Psoas muscle (tissue), 8 donors: ENCODE results near the gene CYP2W1. TPM values are rescaled to one million over a fixed set of nuclear protein-coding genes. Genes with fewer than 3 reads are reported as not detected.
A peak's percentile ranks its signal among the peaks of the same experiment; 100 is the strongest.

Experiments used
- ATAC-seq, 4 donors: fragments of 200-7000 bp; cut with Tn5 transposase; one replicate each; pipeline ENCODE4 v1.9.1; 2020; ENCODE audit warnings: moderate library complexity in 3 of 4, mild to moderate bottlenecking in 2 of 4
- DNase-seq, 2 donors: peaks; one replicate each; pipeline ENCODE4 v3.0.0-alpha.2; 2020
- H3K27ac ChIP-seq: fragments of 200-600 bp; one replicate; pipeline ENCODE4 v1.8.0; 2022
- H3K27me3 ChIP-seq, 3 donors: fragments of 200-600 bp in 1 of 3; one replicate each; pipeline versions ENCODE4 v1.6.1 to v1.8.0; 2013 to 2022; ENCODE audit warnings: low read length in 2 of 3, mild to moderate bottlenecking in 2 of 3, moderate library complexity in 1 of 3; ENCODE audit not compliant: insufficient read depth in 3 of 3
- H3K36me3 ChIP-seq, 2 donors: fragments of 200-600 bp in 1 of 2; one replicate each; pipeline versions ENCODE4 v1.6.1 to v1.8.0; 2013 to 2022; ENCODE audit warnings: low read depth in 1 of 2, mild to moderate bottlenecking in 1 of 2, moderate library complexity in 1 of 2; ENCODE audit not compliant: insufficient read depth in 1 of 2
- H3K4me1 ChIP-seq: fragments of 200-600 bp; one replicate; pipeline ENCODE4 v1.8.0; 2022
- H3K4me3 ChIP-seq: fragments of 200-600 bp; one replicate; pipeline ENCODE4 v1.8.0; 2022; ENCODE audit warnings: mild to moderate bottlenecking
- H3K9me3 ChIP-seq: fragments of 200-600 bp; one replicate; pipeline ENCODE4 v1.8.0; 2022
- whole genome bisulfite sequencing, 3 donors: extraction: QIAGEN DNeasy Blood & Tissue Kit; methylation state at CpG; one replicate each; pipeline versions ENCODE4 v1.1.6 to v1.1.7; 2013; 5-methylcytosine and 5-hydroxymethylcytosine counted together
- intact Hi-C, 2 donors: fragments of 100-400 bp; cut with DNase I; formaldehyde crosslinking; loops; one replicate each; pipeline versions ENCODE4 v1.11.0 to v1.14.2; 2022
- polyA plus RNA-seq, 3 donors: library from polyadenylated mRNA; stranded (reverse); fragments of 200-250 nt; gene quantifications; one replicate each; pipeline ENCODE4 v1.2.3, GENCODE V29; 2013
- total RNA-seq, 4 donors: library from RNA; stranded (reverse); fragmentation: NEBNext Ultra II Directional in 2 of 4; extraction: Animal tissue kit (Norgen Biotek cat#: 25700) in 2 of 4; gene quantifications; one replicate each; pipeline versions ENCODE4 v1.2.1 to v1.2.4, GENCODE V29; 2021 to 2023
- TF ChIP-seq, protein P1 (sequence below): fragments of 200-600 bp; IDR thresholded peaks from one replicate; pipeline ENCODE4 v1.8.0; 2022; ENCODE audit warnings: antibody characterized with exemption
- donor health status: healthy with polysubstance abuse.
- donor health status: DM: no; HTN: no; CAD: no; lungs with moderate emphysema.
- donor health status: Bipolar disorder and iron deficiency.
- donor health status: healthy.
- donor health status: DM: yes; HTN: yes; CAD: no.
- donor health status: DM: no; HTN: no; CAD: no.
- donor health status: DM: no; HTN: no; CAD: no.
- donor health status: DM: yes; HTN: yes; CAD: no.

Gene CYP2W1
- total and polyA plus RNA-seq, 7 donors = not detected

DNA sequence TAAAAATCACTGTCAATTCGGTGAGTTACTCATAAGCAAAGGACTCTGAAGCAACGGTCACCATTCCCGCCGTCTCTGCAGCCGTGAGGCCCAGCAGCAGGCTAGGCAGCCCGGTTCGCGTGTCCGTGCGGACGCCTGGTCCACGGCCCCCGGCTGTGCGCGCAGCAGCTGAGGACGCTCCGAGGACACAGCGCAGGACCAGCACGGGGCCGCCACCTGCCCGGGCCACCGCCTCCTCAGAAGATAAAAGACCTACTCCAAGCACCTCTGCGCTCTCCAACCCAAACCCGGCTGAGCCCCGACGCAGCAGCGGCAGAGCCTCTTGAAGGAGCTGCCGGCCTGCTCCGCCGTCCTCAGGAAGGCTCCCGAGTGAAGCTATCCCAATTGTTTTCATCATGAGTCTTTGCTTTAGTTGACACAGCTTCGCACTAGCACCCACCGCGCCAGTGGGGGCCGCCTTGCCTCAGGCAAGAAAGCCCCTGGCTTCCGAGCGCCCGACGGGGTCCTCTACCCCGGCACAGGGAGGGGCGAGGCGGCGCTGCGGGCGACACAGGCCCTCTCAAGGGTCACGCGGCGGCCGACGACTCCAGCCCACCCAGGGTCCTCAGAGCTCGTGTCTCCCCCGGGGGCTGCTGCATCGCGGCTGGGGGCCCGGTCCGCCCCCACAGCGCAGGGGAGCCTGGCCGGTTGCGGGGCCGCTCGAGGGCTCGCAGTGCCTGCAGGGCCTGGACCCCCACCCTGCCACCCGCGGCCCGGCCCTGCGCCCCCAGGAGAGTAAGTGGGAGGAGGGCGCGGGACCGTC is 44.5 kb downstream of the CYP2W1 start:
- TF ChIP-seq, protein P1, sequence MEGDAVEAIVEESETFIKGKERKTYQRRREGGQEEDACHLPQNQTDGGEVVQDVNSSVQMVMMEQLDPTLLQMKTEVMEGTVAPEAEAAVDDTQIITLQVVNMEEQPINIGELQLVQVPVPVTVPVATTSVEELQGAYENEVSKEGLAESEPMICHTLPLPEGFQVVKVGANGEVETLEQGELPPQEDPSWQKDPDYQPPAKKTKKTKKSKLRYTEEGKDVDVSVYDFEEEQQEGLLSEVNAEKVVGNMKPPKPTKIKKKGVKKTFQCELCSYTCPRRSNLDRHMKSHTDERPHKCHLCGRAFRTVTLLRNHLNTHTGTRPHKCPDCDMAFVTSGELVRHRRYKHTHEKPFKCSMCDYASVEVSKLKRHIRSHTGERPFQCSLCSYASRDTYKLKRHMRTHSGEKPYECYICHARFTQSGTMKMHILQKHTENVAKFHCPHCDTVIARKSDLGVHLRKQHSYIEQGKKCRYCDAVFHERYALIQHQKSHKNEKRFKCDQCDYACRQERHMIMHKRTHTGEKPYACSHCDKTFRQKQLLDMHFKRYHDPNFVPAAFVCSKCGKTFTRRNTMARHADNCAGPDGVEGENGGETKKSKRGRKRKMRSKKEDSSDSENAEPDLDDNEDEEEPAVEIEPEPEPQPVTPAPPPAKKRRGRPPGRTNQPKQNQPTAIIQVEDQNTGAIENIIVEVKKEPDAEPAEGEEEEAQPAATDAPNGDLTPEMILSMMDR = no peak
- ATAC-seq (no peak), DNase-seq (peak; percentile 32 to 56)
- H3K4me1 ChIP-seq = peaks cover 32% of the 10 kb centered on the region
- no peaks in the 10 kb centered on the region for H3K27me3 ChIP-seq
- intact Hi-C loops = loop anchor here in 1 of 2 donors (2.0 kb wide), 1 partner anchor 17 kb away; the partner anchor contains the start of gene GPR146
- H3K4me3 ChIP-seq = peak overlapping the region; percentile 73
- H3K27ac ChIP-seq = peak overlapping the region; percentile 81
- H3K36me3 ChIP-seq = no peaks in the 10 kb centered on the region
- WGBS, 3 donors = 22 to 38% (median 30%) methylated on average over 48 to 69 of the region's 69 CpGs
- no peaks in the 10 kb centered on the region for H3K9me3 ChIP-seq

DNA sequence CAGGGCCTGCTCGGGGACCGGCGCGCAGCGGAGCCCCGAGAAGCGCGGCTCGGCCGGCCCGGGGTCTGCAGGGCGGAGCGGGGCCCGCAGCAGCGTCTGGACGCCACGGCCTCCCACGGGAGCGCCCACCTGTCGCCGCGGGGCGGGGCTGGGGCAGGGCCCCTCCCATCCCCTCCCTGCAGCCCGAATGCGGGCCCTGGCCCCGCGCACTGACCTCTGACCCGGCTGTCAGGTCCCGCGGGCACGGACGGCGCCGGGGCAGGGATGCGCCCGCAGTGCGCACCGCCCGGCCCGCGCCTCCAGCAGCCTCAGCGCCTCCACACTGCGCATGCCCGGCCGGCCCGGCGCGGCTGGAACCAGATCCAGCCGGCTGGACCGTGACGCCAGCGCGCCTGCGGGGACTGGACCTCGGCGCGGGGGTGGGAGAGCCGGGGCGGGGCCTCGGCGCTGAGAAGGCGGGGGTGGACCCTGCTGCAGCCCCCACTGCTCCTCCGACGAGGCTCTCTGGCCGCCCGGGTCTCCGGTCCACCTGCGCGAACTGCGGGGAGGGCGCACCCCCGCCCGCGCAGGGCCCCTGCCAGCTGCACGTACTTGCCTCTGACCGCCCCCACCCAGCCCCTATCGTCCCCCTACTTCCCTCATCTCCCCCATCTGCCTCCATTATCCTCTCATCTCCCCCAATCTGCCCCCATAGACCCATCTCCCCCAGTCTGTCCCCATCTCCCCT is 45.2 kb downstream of the CYP2W1 start:
- peak overlapping the region; percentile 81 for H3K27ac ChIP-seq
- H3K36me3 ChIP-seq = no peaks in the 10 kb centered on the region
- peak overlapping the region; percentile 73 for H3K4me3 ChIP-seq
- peak; percentile 93 to 96 for DNase-seq
- no peaks in the 10 kb centered on the region for H3K9me3 ChIP-seq
- 0 to 1% (median 0%) methylated on average over 28 to 77 of the region's 77 CpGs for WGBS, 3 donors
- no peaks in the 10 kb centered on the region for H3K27me3 ChIP-seq
- ATAC-seq = peak; percentile 92 to 95 (median 94)
- peaks cover 32% of the 10 kb centered on the region for H3K4me1 ChIP-seq
- TF ChIP-seq, protein P1 = no peak
- intact Hi-C loops = loop anchor here in 1 of 2 donors (2.0 kb wide), 1 partner anchor 17 kb away; the partner anchor contains the start of gene GPR146

GRCh38 chr7:1028775-1029636 is 46.0 kb downstream of the CYP2W1 start:
- TF ChIP-seq, protein P1 = no peak
- Histone ChIP-seq H3K27me3 (no peaks in the 10 kb centered on the region), H3K36me3 (no peaks in the 10 kb centered on the region), H3K9me3 (no peaks in the 10 kb centered on the region), H3K27ac (peak overlapping the region; percentile 81), H3K4me3 (peak overlapping the region; percentile 73), H3K4me1 (peaks cover 29% of the 10 kb centered on the region)
- DNase-seq (peak; percentile 84 to 89), ATAC-seq (peak; percentile 91 to 95 (median 92))
- 53 to 59% (median 58%) methylated on average over 18 of the region's 18 CpGs for WGBS, 3 donors
- intact Hi-C loops = loop anchor here in 1 of 2 donors (2.0 kb wide), 1 partner anchor 16 kb away; the partner anchor contains the start of gene GPR146

DNA sequence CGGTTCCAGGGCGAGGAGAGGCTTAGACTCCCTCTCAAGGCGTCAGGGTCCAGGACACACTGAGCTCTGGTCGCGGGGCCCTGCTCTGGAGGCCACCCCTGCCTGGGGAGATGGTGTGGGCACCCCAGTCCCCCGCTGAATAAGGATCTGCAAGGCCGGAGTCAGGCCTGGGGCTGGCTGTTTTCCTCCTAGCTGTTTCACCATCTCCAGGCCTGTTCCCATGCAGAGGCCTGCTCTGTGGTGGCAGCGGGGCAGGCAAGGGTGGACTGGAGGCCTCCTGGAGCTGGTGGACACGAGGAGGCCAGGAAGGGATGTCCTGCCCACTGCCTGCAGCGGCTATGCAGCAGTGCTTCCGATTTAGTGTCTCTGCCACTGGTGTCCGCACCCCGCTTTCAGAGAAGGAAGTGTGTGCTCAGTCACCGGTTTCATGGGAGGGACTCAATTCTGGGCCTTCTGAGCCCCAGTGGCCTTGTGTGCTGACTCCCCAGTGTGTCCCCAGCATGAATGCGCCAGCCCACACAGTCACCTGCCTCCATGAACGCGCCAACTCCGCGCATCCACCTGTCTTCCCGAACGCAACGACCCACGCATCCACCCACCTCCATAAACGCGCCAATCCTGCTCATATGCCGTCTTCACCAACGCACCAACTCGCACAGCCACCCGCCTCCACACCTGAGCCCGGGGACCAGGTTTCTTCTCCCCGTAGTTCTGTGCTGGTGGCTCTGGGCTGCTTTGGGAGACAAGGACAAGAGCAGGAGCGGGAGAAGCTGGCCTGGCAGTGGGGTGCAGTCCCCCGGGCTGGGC is 46.9 kb downstream of the CYP2W1 start:
- Histone ChIP-seq H3K27me3 (no peaks in the 10 kb centered on the region), H3K36me3 (no peaks in the 10 kb centered on the region), H3K9me3 (no peaks in the 10 kb centered on the region), H3K4me1 (peaks cover 21% of the 10 kb centered on the region), H3K27ac (peak overlapping the region; percentile 81), H3K4me3 (no peak overlapping the region)
- no peak for ATAC-seq
- peak in 1 of 2 donors; percentile 50 for DNase-seq
- intact Hi-C loops = loop anchor here in 1 of 2 donors (2.0 kb wide), 1 partner anchor 15 kb away; the partner anchor contains the start of gene GPR146
- TF ChIP-seq, protein P1 = no peak
- WGBS, 3 donors = 87 to 95% (median 92%) methylated on average over 28 to 33 of the region's 33 CpGs
